GM12878 (cell line): ENCODE results near the gene CDK15. TPM values are rescaled to one million over a fixed set of nuclear protein-coding genes. Genes with fewer than 3 reads are reported as not detected.

Source experiments
- ATAC-seq: fragments of 200-7000 bp; cut with Tn5 transposase; 3 replicates; pipeline ENCODE4 v1.9.1; 2020; ENCODE audit warnings: mild to moderate bottlenecking, moderate library complexity
- BruUV-seq: library from RNA; stranded (reverse); fragments of 400-500 nt; replicated peaks from 2 replicates; lab custom pipeline; 2021; lab: Mats Ljungman, UMichigan
- CTCF ChIA-PET: fragments of 300-600 bp; sonication (Branson Sonifier 250); formaldehyde crosslinking; extraction: SDS; loops from one replicate; lab custom pipeline; 2021; ENCODE audit warnings: inconsistent platforms; lab: Yijun Ruan, JAX
- POLR2A ChIA-PET: fragments of 350-600 bp; formaldehyde crosslinking; extraction: SDS; loops from one replicate; lab custom pipeline; 2021; ENCODE audit warnings: inconsistent platforms; lab: Charles Lee
- RAD21 ChIA-PET: fragments of 300-600 bp; sonication (Branson Sonifier 250); formaldehyde crosslinking; loops from one replicate; lab custom pipeline; 2023; ENCODE audit warnings: antibody characterized with exemption; ENCODE audit not compliant: unreplicated experiment; lab: Charles Lee
- SMC1A ChIA-PET: fragments of 300-600 bp; sonication (Branson Sonifier 250); formaldehyde crosslinking; loops from one replicate; lab custom pipeline; 2023; ENCODE audit not compliant: unreplicated experiment, uncharacterized antibody; lab: Charles Lee
- DNase-seq: peaks from one replicate; pipeline ENCODE4 v3.0.0-alpha.2; 2011; ENCODE audit warnings: low read depth, low spot score
- FAIRE-seq: peaks from 3 replicates; lab custom pipeline; 2011; peaks lifted over from hg19 to GRCh38; lab: Jason Lieb, UNC
- H2AFZ ChIP-seq: 2 replicates; pipeline ENCODE4 v1.6.0; 2011; ENCODE audit warnings: low read depth, low read length, control low read depth; ENCODE audit not compliant: control insufficient read depth
- H3K27ac ChIP-seq: 2 replicates; pipeline ENCODE4 v1.5.1; 2011; ENCODE audit warnings: control low read depth; ENCODE audit not compliant: control insufficient read depth, insufficient read depth
- H3K27me3 ChIP-seq, 2 experiments: replicated peaks in 1 of 2; 2 replicates each; pipeline versions ENCODE4 v1.6.0 to v1.6.1; 2011; ENCODE audit warnings: low read length in 1 of 2; ENCODE audit not compliant: control insufficient read depth in 2 of 2, insufficient read depth in 2 of 2
- H3K36me3 ChIP-seq, 2 experiments: 2 replicates each; pipeline ENCODE4 v1.5.1; 2011; ENCODE audit warnings: low read length in 1 of 2; ENCODE audit not compliant: control insufficient read depth in 2 of 2, insufficient read depth in 2 of 2
- H3K4me1 ChIP-seq: 2 replicates; pipeline ENCODE4 v1.6.1; 2011; ENCODE audit warnings: mild to moderate bottlenecking, low read length, moderate library complexity, mixed read lengths; ENCODE audit not compliant: control insufficient read depth, insufficient read depth
- H3K4me2 ChIP-seq: 2 replicates; pipeline ENCODE4 v1.6.0; 2011; ENCODE audit warnings: control low read depth; ENCODE audit not compliant: control insufficient read depth, insufficient read depth
- H3K4me3 ChIP-seq: fragments of 200-600 bp; sonication (generic); 2 replicates; pipeline ENCODE4 v1.5.1; 2016
- H3K79me2 ChIP-seq: 2 replicates; pipeline ENCODE4 v1.6.0; 2011; ENCODE audit warnings: low read length; ENCODE audit not compliant: control insufficient read depth, insufficient read depth
- H3K9ac ChIP-seq: 2 replicates; pipeline ENCODE4 v1.8.0; 2011; ENCODE audit warnings: low read length, control low read depth, mixed read lengths; ENCODE audit not compliant: control insufficient read depth, insufficient read depth
- H3K9me3 ChIP-seq: replicated peaks from 3 replicates; pipeline ENCODE4 v1.5.1; 2011; ENCODE audit warnings: mild to moderate bottlenecking, low read length; ENCODE audit not compliant: control insufficient read depth, insufficient read depth
- H4K20me1 ChIP-seq: 2 replicates; pipeline ENCODE4 v1.6.0; 2011; ENCODE audit not compliant: control insufficient read depth, insufficient read depth
- CBX5 ChIP-seq: sonication (generic); IDR thresholded peaks from 2 replicates; pipeline ENCODE4 v1.6.1; 2016; ENCODE audit warnings: low read depth, moderate library complexity, mild to moderate bottlenecking, inconsistent platforms
- DPF2 ChIP-seq: fragments of 450-650 bp; IDR thresholded peaks from 2 replicates; pipeline ENCODE4 v1.6.1; 2017; ENCODE audit warnings: mild to moderate bottlenecking
- HDGF ChIP-seq: fragments of 450-650 bp; IDR thresholded peaks from 2 replicates; pipeline ENCODE4 v1.6.1; 2016; ENCODE audit warnings: antibody characterized with exemption
- IRF4 ChIP-seq: IDR thresholded peaks from 2 replicates; pipeline ENCODE4 v1.6.1; 2011; ENCODE audit warnings: low read depth, low read length
- LARP7 ChIP-seq: fragments of 450-650 bp; IDR thresholded peaks from 2 replicates; pipeline ENCODE4 v1.6.1; 2017; ENCODE audit warnings: mild to moderate bottlenecking
- PML ChIP-seq: IDR thresholded peaks from 2 replicates; pipeline ENCODE4 v1.6.1; 2012; ENCODE audit warnings: low read length, inconsistent platforms
- POLR2A ChIP-seq: IDR thresholded peaks from 2 replicates; pipeline ENCODE4 v1.6.1; 2011; ENCODE audit warnings: low read depth, mild to moderate bottlenecking, low read length
- USF1 ChIP-seq: IDR thresholded peaks from 2 replicates; pipeline ENCODE4 v1.6.1; 2011; ENCODE audit warnings: borderline replicate concordance, low read depth, mild to moderate bottlenecking, moderate library complexity, mixed read lengths, low read length; ENCODE audit not compliant: insufficient read depth; ENCODE audit errors: extremely low read length
- USF2 ChIP-seq: IDR thresholded peaks from 2 replicates; pipeline ENCODE4 v1.6.1; 2011; ENCODE audit warnings: low read depth, low read length, improper control_type of control experiment, borderline replicate concordance
- ZZZ3 ChIP-seq: IDR thresholded peaks from 2 replicates; pipeline ENCODE4 v1.6.1; 2011; ENCODE audit warnings: low read depth; ENCODE audit not compliant: control insufficient read depth, insufficient read length
- WGBS: methylation state at CpG from one replicate; pipeline ENCODE4 v1.1.6; 2016; ENCODE audit warnings: low lambda C conversion rate; ENCODE audit not compliant: insufficient replicate concordance, insufficient coverage; ENCODE audit errors: missing lambda C conversion rate; 5-methylcytosine and 5-hydroxymethylcytosine counted together
- in situ Hi-C: fragments of 300-500 bp; cut with MboI; formaldehyde crosslinking; loops from 9 replicates; pipeline ENCODE4 v1.14.3; 2018; ENCODE audit warnings: mixed read lengths
- intact Hi-C: fragments of 100-400 bp; cut with micrococcal nuclease; formaldehyde crosslinking; loops from one replicate; pipeline ENCODE4 v1.14.2; 2022; ENCODE audit not compliant: unreplicated experiment
- polyA plus RNA-seq, 11 experiments: library from polyadenylated mRNA; depleted of rRNA in 4 of 11; unstranded in 6 of 11; stranded (reverse) in 5 of 11; fragments of >200 nt; fragmentation: Nextera tagmentation in 4 of 11; fragmentation: Illumina TruSeq in 1 of 11; extraction: Ambion mirVana in 4 of 11; extraction: Trizol in 1 of 11; gene quantifications; 1 replicate in 1 of 11; 2 replicates in 10 of 11; pipeline versions ENCODE4 v1.2.1 to v1.2.3, GENCODE V29; 2011 to 2016; ENCODE audit warnings: inconsistent platforms in 2 of 11, missing spikeins in 2 of 11, low read depth in 1 of 11
- total RNA-seq, 4 experiments: library from RNA; depleted of rRNA in 3 of 4; stranded (reverse); fragments of >200 nt in 3 of 4; fragmentation: Illumina TruSeq in 1 of 4; extraction: Trizol in 1 of 4; gene quantifications; 2 replicates each; pipeline versions ENCODE4 v1.2.1 to v1.2.3, GENCODE V29; 2013 to 2021

The CDK15 gene
- total and polyA plus RNA-seq, 10 of the 15 experiments (the other 5 are each of a cell fraction or from before 2014, with no cell fraction given): 0.01 to 0.04 TPM; not detected in 8

DNA sequence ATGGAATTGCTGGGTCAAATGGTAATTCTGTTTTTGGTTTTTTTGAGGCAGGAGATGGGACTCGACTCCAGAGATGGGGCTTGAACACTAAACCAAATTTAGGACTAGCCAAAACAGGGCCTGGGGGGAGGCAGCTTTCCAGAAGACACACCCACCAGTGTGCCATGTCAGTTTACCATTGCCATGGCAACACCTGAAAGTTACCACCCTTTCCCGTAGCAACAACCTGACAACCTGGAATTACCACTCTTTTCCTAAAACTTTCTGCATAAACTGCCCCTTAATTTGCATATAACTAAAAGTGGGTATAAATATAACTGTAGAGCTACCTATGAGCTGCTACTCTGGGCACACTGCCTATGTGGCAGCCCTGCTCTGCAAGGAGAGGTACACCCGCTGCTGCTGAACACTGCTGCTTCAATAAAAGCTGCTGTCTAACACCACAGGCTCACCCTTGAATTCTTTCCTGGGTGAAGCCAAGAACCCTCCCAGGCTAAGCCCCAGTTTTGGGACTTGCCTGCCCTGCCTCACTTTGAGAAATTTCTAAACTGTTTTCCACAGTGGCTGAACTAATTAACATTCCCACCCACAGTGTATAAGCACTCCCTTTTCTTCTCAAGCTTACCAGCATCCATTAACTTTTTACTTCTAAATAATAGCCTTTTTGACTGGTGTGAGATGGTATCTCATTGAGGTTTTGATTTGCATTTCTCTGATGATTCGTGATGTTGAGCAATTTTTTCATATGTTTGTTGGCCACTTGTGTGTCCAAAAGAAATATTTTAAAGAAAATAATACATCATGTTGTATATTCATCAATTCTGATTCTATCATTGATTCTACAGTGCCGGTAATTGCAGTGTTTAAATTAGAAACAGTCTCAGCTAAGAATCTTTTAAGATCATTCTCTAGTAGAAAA lies 10.6 kb downstream of the CDK15 start:
- H3K4me1 ChIP-seq: no peaks in the 10 kb centered on the region
- DNase-seq: no peak
- 28% methylated on average over 5 of the region's 5 CpGs for WGBS
- no peak overlapping the region for H3K27ac ChIP-seq
- no peak for ATAC-seq
- in situ Hi-C loops (no loop called here), intact Hi-C loops (no loop called here)
- H3K36me3 ChIP-seq: no peaks in the 10 kb centered on the region
- POLR2A ChIA-PET: no interaction called here
- no peak overlapping the region for H2AFZ ChIP-seq
- H3K4me3 ChIP-seq: no peak overlapping the region
- BruUV-seq: no TSS peak
- no peak overlapping the region for H3K9ac ChIP-seq
- FAIRE-seq: no peak
- no peaks in the 10 kb centered on the region for H3K27me3 ChIP-seq
- TF ChIP-seq HDGF: no peak
- TF ChIP-seq USF2: no peak
- no peak overlapping the region for H3K4me2 ChIP-seq
- no peaks in the 10 kb centered on the region for H3K9me3 ChIP-seq
- RAD21 ChIA-PET: no interaction called here
- CTCF ChIA-PET: no interaction called here
- no peaks in the 10 kb centered on the region for H4K20me1 ChIP-seq
- SMC1A ChIA-PET: no interaction called here
- H3K79me2 ChIP-seq: no peaks in the 10 kb centered on the region

DNA sequence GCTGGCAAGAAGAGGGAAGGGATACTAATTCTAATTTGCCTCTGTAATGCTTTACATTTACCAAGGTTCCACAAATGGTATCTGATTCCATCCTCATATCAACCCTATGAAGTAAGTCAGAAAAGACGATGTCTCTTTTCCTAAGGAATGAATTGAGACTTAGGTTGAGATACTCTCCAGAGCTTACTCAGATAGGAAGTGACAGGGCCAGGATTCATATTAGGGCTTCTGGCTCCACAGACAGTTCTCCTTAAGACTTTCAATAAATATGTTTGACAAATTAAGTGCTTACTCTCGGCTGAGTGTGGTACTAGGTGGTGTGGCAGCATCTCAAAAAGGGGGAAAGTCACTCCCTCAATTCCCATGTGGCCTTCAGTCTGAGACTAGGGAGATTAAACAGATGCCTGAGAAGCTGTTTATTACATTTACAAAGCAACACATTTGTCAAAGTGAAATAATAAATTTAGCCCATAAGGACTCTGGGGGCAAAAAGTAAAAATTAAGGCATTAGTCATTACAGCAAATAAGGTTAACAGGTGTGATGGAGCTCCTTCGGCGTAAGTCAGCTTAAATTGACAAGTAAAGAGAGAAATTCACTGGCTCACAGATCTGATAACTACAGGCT lies 14.2 kb downstream of the CDK15 start:
- Histone ChIP-seq H3K36me3 (no peaks in the 10 kb centered on the region), H3K9me3 (no peaks in the 10 kb centered on the region), H3K27ac (no peak overlapping the region), H3K4me1 (no peaks in the 10 kb centered on the region), H3K9ac (no peak overlapping the region), H3K4me2 (no peak overlapping the region), H3K79me2 (no peaks in the 10 kb centered on the region), H3K27me3 (no peaks in the 10 kb centered on the region), H4K20me1 (no peaks in the 10 kb centered on the region), H2AFZ (no peak overlapping the region), H3K4me3 (no peak overlapping the region)
- BruUV-seq: no TSS peak
- WGBS: 68% methylated on average over 4 of the region's 4 CpGs
- intact Hi-C loops: no loop called here
- ATAC-seq: no peak
- no peak for FAIRE-seq
- in situ Hi-C loops: no loop called here
- ChIA-PET CTCF (no interaction called here), SMC1A (interaction anchor here (0.5 kb wide), 1 partner anchor 34 kb away, joined by 3 read pairs; no protein-coding TSS in a partner anchor), RAD21 (no interaction called here), POLR2A (no interaction called here)
- no peak for DNase-seq
- TF ChIP-seq USF2 (no peak), PML (no peak), ZZZ3 (no peak), IRF4 (no peak), DPF2 (no peak), HDGF (no peak), POLR2A (no peak), USF1 (no peak), LARP7 (no peak), CBX5 (no peak)
